Body of pancreas (tissue), 4 donors: ENCODE measurements around the gene TMA16. TPM values are rescaled to one million over a fixed set of nuclear protein-coding genes. Genes with fewer than 3 reads are reported as not detected.
"Not testable (repeated sequence)": the region's sequence is repeated elsewhere in the genome, so short reads cannot be mapped to it uniquely, and the experiment has no call there.

ENCODE experiments used
- ATAC-seq: fragments of 150-250 bp; one replicate; pipeline ENCODE4 v1.9.1; 2016
- DNase-seq, 4 donors: peaks; one replicate each; pipeline ENCODE4 v3.0.0-alpha.2; 2019
- H3K27ac ChIP-seq, 4 donors: fragments of 200-600 bp; sonication (generic); 1 replicate in 3 of 4; 2 replicates in 1 of 4; pipeline versions ENCODE4 v1.5.1 to v1.6.1; 2016 to 2019; ENCODE audit warnings: mild to moderate bottlenecking in 1 of 4, mixed read lengths in 1 of 4, moderate library complexity in 1 of 4
- H3K27me3 ChIP-seq, 2 donors: fragments of 200-600 bp; sonication (generic); one replicate each; pipeline ENCODE4 v1.6.0; 2016; ENCODE audit warnings: mild to moderate bottlenecking in 1 of 2
- H3K36me3 ChIP-seq, 2 donors: fragments of 200-600 bp; sonication (generic); replicated peaks in 1 of 2; 2 replicates each; pipeline ENCODE4 v1.5.1; 2016; ENCODE audit warnings: low read depth in 2 of 2; ENCODE audit not compliant: insufficient read depth in 1 of 2
- H3K4me1 ChIP-seq: fragments of 200-600 bp; sonication (generic); one replicate; pipeline ENCODE4 v1.6.0; 2016
- H3K4me3 ChIP-seq, 2 donors: fragments of 200-600 bp; sonication (generic); 1 replicate in 1 of 2; 2 replicates in 1 of 2; pipeline ENCODE4 v1.5.1; 2016 to 2019
- H3K9me3 ChIP-seq, 3 donors: fragments of 200-600 bp; sonication (generic); 1 replicate in 2 of 3; 2 replicates in 1 of 3; pipeline ENCODE4 v1.5.1; 2016
- CTCF ChIP-seq, 7 experiments: fragments of 450-650 bp in 4 of 7; fragments of 200-600 bp in 3 of 7; sonication (generic) in 3 of 7; IDR thresholded peaks; one replicate each; pipeline ENCODE4 v1.5.1; 2016 to 2019; ENCODE audit warnings: antibody characterized with exemption in 7 of 7
- POLR2A ChIP-seq, 3 donors: fragments of 450-650 bp; IDR thresholded peaks; one replicate each; pipeline ENCODE4 v1.6.1; 2016; ENCODE audit warnings: antibody characterized with exemption in 3 of 3, mild to moderate bottlenecking in 2 of 3
- WGBS, 2 donors: methylation state at CpG; one replicate each; pipeline ENCODE4 v1.1.5; 2017; 5-methylcytosine and 5-hydroxymethylcytosine counted together
- intact Hi-C: fragments of 100-400 bp; cut with DNase I; formaldehyde crosslinking; loops from one replicate; pipeline ENCODE4 v1.15.1; 2023
- total RNA-seq, 2 donors: library from RNA; depleted of rRNA; stranded (reverse); fragments of >200 nt; gene quantifications; one replicate each; pipeline ENCODE4 v1.1.0, GENCODE V29; 2016

TMA16 gene
- total RNA-seq, result 10 to 100 TPM; 17.5 to 19.2 TPM

- peak; percentile 61 to 90 (median 85) for TF ChIP-seq POLR2A (IDR thresholded peaks at IDR 0.05)
- TF ChIP-seq CTCF (IDR thresholded peaks at IDR 0.05), result no peak
- WGBS, 2 donors, result 0 to 1% methylated on average over 16 to 64 of the region's 64 CpGs
- Histone ChIP-seq H3K9me3 (no peaks in the 10 kb centered on the region), H3K27ac (peak within 1 kb of the TSS; percentile 83 to 88 (median 86)), H3K4me3 (peak within 1 kb of the TSS; percentile 58 to 76), H3K27me3 (no peaks in the 10 kb centered on the region), H3K36me3 (no peaks in the 10 kb centered on the region), H3K4me1 (peaks cover 13% of the 10 kb centered on the region)
- ATAC-seq (peak; percentile 96), DNase-seq (peak; percentile 87 to 91 (median 88))
- intact Hi-C loops, result no loop called here
Measured at GRCh38 chr4:163494360-163495241, at the start of gene TMA16. Gene TMA16 (plus strand): TSS chr4:163494690. CDS start chr4:163494802, 112 bp downstream.

GRCh38 chr4:163447023-163447422 is 47.5 kb upstream of the TMA16 start:
- ATAC-seq, H3K9me3 ChIP-seq, H3K4me3 ChIP-seq, intact Hi-C loops, H3K27me3 ChIP-seq, H3K4me1 ChIP-seq, H3K36me3 ChIP-seq: not testable (repeated sequence)
- DNase-seq, result peak in 2 of 4 donors; percentile 3 to 12
- WGBS, 2 donors, result 66 to 74% methylated on average over 12 of the region's 12 CpGs
- peak overlapping the region in 1 of 4 donors; percentile 37 for H3K27ac ChIP-seq

- no peaks in the 10 kb centered on the region for H3K9me3 ChIP-seq
Measured at GRCh38 chr4:163447481-163447880, 47.0 kb upstream of the TMA16 start.

GRCh38 chr4:163448540-163449203 is 45.8 kb upstream of the TMA16 start:
- no peaks in the 10 kb centered on the region for H3K27me3 ChIP-seq
- TF ChIP-seq POLR2A (IDR thresholded peaks at IDR 0.05) (no peak), CTCF (IDR thresholded peaks at IDR 0.05) (no peak)
- ATAC-seq (no peak), DNase-seq (no peak)
- H3K9me3 ChIP-seq, result no peaks in the 10 kb centered on the region
- no peak overlapping the region for H3K27ac ChIP-seq
- H3K4me3 ChIP-seq, result no peak overlapping the region
- intact Hi-C loops, result no loop called here
- no peaks in the 10 kb centered on the region for H3K4me1 ChIP-seq
- H3K36me3 ChIP-seq, result no peaks in the 10 kb centered on the region
- 55 to 59% methylated on average over 6 of the region's 6 CpGs for WGBS, 2 donors

More at GRCh38 chr4:163447481-163447880, 47.0 kb upstream of the TMA16 start:
- WGBS, 2 donors, result 20 to 23% methylated on average over 1 of the region's 1 CpG
- TF ChIP-seq POLR2A (IDR thresholded peaks at IDR 0.05), result no peak
- TF ChIP-seq CTCF (IDR thresholded peaks at IDR 0.05), result no peak
- DNase-seq, result no peak
- no peak overlapping the region for H3K4me3 ChIP-seq
- peak overlapping the region in 1 of 4 donors; percentile 37 for H3K27ac ChIP-seq
- no peaks in the 10 kb centered on the region for H3K36me3 ChIP-seq
- ATAC-seq, result no peak
- intact Hi-C loops, result no loop called here
- H3K4me1 ChIP-seq, result no peaks in the 10 kb centered on the region
- no peaks in the 10 kb centered on the region for H3K27me3 ChIP-seq

GRCh38 chr4:163462556-163462955 is 31.9 kb upstream of the TMA16 start:
- intact Hi-C loops, result no loop called here
- Histone ChIP-seq H3K4me3 (no peak overlapping the region), H3K9me3 (no peaks in the 10 kb centered on the region), H3K36me3 (no peaks in the 10 kb centered on the region), H3K27ac (no peak overlapping the region), H3K27me3 (no peaks in the 10 kb centered on the region), H3K4me1 (no peaks in the 10 kb centered on the region)
- DNase-seq, result no peak
- no peak for ATAC-seq
- 78 to 79% methylated on average over 5 of the region's 5 CpGs for WGBS, 2 donors
- no peak for TF ChIP-seq POLR2A (IDR thresholded peaks at IDR 0.05)
